Measurements from ENCODE around the gene AGBL1. TPM values are rescaled to one million over a fixed set of nuclear protein-coding genes. Genes with fewer than 3 reads are reported as not detected.

The AGBL1 gene
- total RNA-seq, 1 donor from 2014 or later: 0.76 TPM

GRCh38 chr15:86275361-86275760, 195.7 kb downstream of the AGBL1 start:
- DNase-seq: no peak
- no peak overlapping the region for H3K27ac Mint-ChIP-seq (ENCODE audit: unreplicated experiment)
- TF ChIP-seq CTCF (IDR thresholded peaks at IDR 0.05; ENCODE audit: partially characterized antibody, unreplicated experiment): no peak
- H3K9me3 Mint-ChIP-seq (ENCODE audit: unreplicated experiment): no peaks in the 10 kb centered on the region
- no peaks in the 10 kb centered on the region for H3K4me1 Mint-ChIP-seq (ENCODE audit: low read depth, unreplicated experiment)
- H3K36me3 Mint-ChIP-seq (ENCODE audit: unreplicated experiment): no peaks in the 10 kb centered on the region
- no peak overlapping the region for H3K4me3 Mint-ChIP-seq (ENCODE audit: unreplicated experiment)
- peaks cover 5% of the 10 kb centered on the region for H3K27me3 Mint-ChIP-seq (ENCODE audit: unreplicated experiment)

GRCh38 chr15:86278586-86278985, 198.9 kb downstream of the AGBL1 start:
- no peaks in the 10 kb centered on the region for H3K36me3 Mint-ChIP-seq (ENCODE audit: unreplicated experiment)
- no peak overlapping the region for H3K4me3 Mint-ChIP-seq (ENCODE audit: unreplicated experiment)
- no peaks in the 10 kb centered on the region for H3K4me1 Mint-ChIP-seq (ENCODE audit: low read depth, unreplicated experiment)
- TF ChIP-seq CTCF (IDR thresholded peaks at IDR 0.05; ENCODE audit: partially characterized antibody, unreplicated experiment): no peak
- H3K9me3 Mint-ChIP-seq (ENCODE audit: unreplicated experiment): no peaks in the 10 kb centered on the region
- H3K27ac Mint-ChIP-seq (ENCODE audit: unreplicated experiment): no peak overlapping the region
- no peak for DNase-seq
- peaks cover 5% of the 10 kb centered on the region for H3K27me3 Mint-ChIP-seq (ENCODE audit: unreplicated experiment)

- TF ChIP-seq CTCF (IDR thresholded peaks at IDR 0.05; ENCODE audit: partially characterized antibody, unreplicated experiment): no peak
- Mint-ChIP-seq H3K4me3 (ENCODE audit: unreplicated experiment) (no peak overlapping the region), H3K27ac (ENCODE audit: unreplicated experiment) (no peak overlapping the region), H3K9me3 (ENCODE audit: unreplicated experiment) (no peaks in the 10 kb centered on the region), H3K27me3 (ENCODE audit: unreplicated experiment) (no peaks in the 10 kb centered on the region), H3K36me3 (ENCODE audit: unreplicated experiment) (peaks cover 5% of the 10 kb centered on the region), H3K4me1 (ENCODE audit: low read depth, unreplicated experiment) (no peaks in the 10 kb centered on the region)
- DNase-seq: no peak
Observed at GRCh38 chr15:86284635-86285034, 205.0 kb downstream of the AGBL1 start.

- no peaks in the 10 kb centered on the region for H3K36me3 Mint-ChIP-seq (ENCODE audit: unreplicated experiment)
- DNase-seq: no peak
- no peaks in the 10 kb centered on the region for H3K9me3 Mint-ChIP-seq (ENCODE audit: unreplicated experiment)
- TF ChIP-seq CTCF (IDR thresholded peaks at IDR 0.05; ENCODE audit: partially characterized antibody, unreplicated experiment): no peak
- no peak overlapping the region for H3K27ac Mint-ChIP-seq (ENCODE audit: unreplicated experiment)
- no peak overlapping the region for H3K4me3 Mint-ChIP-seq (ENCODE audit: unreplicated experiment)
- peaks cover 5% of the 10 kb centered on the region for H3K4me1 Mint-ChIP-seq (ENCODE audit: low read depth, unreplicated experiment)
- H3K27me3 Mint-ChIP-seq (ENCODE audit: unreplicated experiment): no peaks in the 10 kb centered on the region
Observed at GRCh38 chr15:86295511-86295910, 215.8 kb downstream of the AGBL1 start.

- Mint-ChIP-seq H3K27ac (ENCODE audit: unreplicated experiment) (no peak overlapping the region), H3K9me3 (ENCODE audit: unreplicated experiment) (no peaks in the 10 kb centered on the region), H3K4me1 (ENCODE audit: low read depth, unreplicated experiment) (peaks cover 10% of the 10 kb centered on the region), H3K36me3 (ENCODE audit: unreplicated experiment) (no peaks in the 10 kb centered on the region), H3K4me3 (ENCODE audit: unreplicated experiment) (no peak overlapping the region), H3K27me3 (ENCODE audit: unreplicated experiment) (no peaks in the 10 kb centered on the region)
- DNase-seq: no peak
- TF ChIP-seq CTCF (IDR thresholded peaks at IDR 0.05; ENCODE audit: partially characterized antibody, unreplicated experiment): no peak
Observed at GRCh38 chr15:86296769-86297168, 217.1 kb downstream of the AGBL1 start.
